H9 (cell line): ENCODE measurements around the gene LSMEM2. TPM values are rescaled to one million over a fixed set of nuclear protein-coding genes. Genes with fewer than 3 reads are reported as not detected.

Experiments
- DNase-seq: peaks from one replicate; pipeline ENCODE4 v3.0.0-alpha.2; 2017
- H2AFZ ChIP-seq: one replicate; pipeline ENCODE4 v1.6.1; 2013; ENCODE audit warnings: mild to moderate bottlenecking, low read length, control low read depth, moderate library complexity
- H2AK5ac ChIP-seq: 2 replicates; pipeline ENCODE4 v1.6.1; 2013; ENCODE audit warnings: low read length, control low read depth, mixed read lengths; ENCODE audit not compliant: insufficient read length
- H2BK120ac ChIP-seq: one replicate; pipeline ENCODE4 v1.6.1; 2013; ENCODE audit warnings: low read depth, mild to moderate bottlenecking, low read length, control low read depth, inconsistent platforms; ENCODE audit not compliant: poor library complexity, severe bottlenecking
- H2BK12ac ChIP-seq: 2 replicates; pipeline ENCODE4 v1.6.1; 2013; ENCODE audit warnings: low read length, control low read depth, mixed read lengths, low read depth; ENCODE audit not compliant: insufficient read length
- H2BK15ac ChIP-seq: 2 replicates; pipeline ENCODE4 v1.6.1; 2013; ENCODE audit warnings: low read depth, low read length, control low read depth
- H2BK20ac ChIP-seq: one replicate; pipeline ENCODE4 v1.6.1; 2013; ENCODE audit warnings: low read depth, mild to moderate bottlenecking, low read length, control low read depth, inconsistent platforms; ENCODE audit not compliant: poor library complexity, severe bottlenecking
- H2BK5ac ChIP-seq: 2 replicates; pipeline ENCODE4 v1.6.1; 2013; ENCODE audit warnings: low read length, control low read depth, mixed read lengths; ENCODE audit not compliant: insufficient read length
- H3K14ac ChIP-seq: 2 replicates; pipeline ENCODE4 v1.6.1; 2013; ENCODE audit warnings: low read length, control low read depth; ENCODE audit not compliant: insufficient read depth
- H3K18ac ChIP-seq: 2 replicates; pipeline ENCODE4 v1.6.1; 2013; ENCODE audit warnings: low read depth, mild to moderate bottlenecking, mixed read lengths, low read length, control low read depth; ENCODE audit not compliant: insufficient read length
- H3K23ac ChIP-seq: 2 replicates; pipeline ENCODE4 v1.6.1; 2013; ENCODE audit warnings: low read length, control low read depth, mixed read lengths, low read depth; ENCODE audit not compliant: insufficient read length
- H3K23me2 ChIP-seq: 2 replicates; pipeline ENCODE4 v1.6.1; 2013; ENCODE audit warnings: low read depth, mild to moderate bottlenecking, mixed read lengths, low read length, control low read depth; ENCODE audit not compliant: insufficient read length, poor library complexity, severe bottlenecking
- H3K27ac ChIP-seq: 2 replicates; pipeline ENCODE4 v1.5.1; 2013; ENCODE audit warnings: low read length, control low read depth, mixed read lengths, low read depth; ENCODE audit not compliant: insufficient read length
- H3K27me3 ChIP-seq: 2 replicates; pipeline ENCODE4 v1.6.1; 2013; ENCODE audit warnings: low read length, control low read depth, inconsistent platforms; ENCODE audit not compliant: insufficient read depth
- H3K4ac ChIP-seq: 2 replicates; pipeline ENCODE4 v1.6.1; 2013; ENCODE audit warnings: low read depth, mild to moderate bottlenecking, control low read depth, inconsistent platforms, low read length, moderate library complexity
- H3K4me1 ChIP-seq: 2 replicates; pipeline ENCODE4 v1.6.1; 2013; ENCODE audit warnings: low read length, control low read depth, inconsistent platforms; ENCODE audit not compliant: insufficient read depth
- H3K4me2 ChIP-seq: 2 replicates; pipeline ENCODE4 v1.6.1; 2013; ENCODE audit warnings: low read length, control low read depth, mixed read lengths; ENCODE audit not compliant: insufficient read length, insufficient read depth
- H3K56ac ChIP-seq: 2 replicates; pipeline ENCODE4 v1.6.1; 2013; ENCODE audit warnings: low read depth, mild to moderate bottlenecking, mixed read lengths, low read length, control low read depth; ENCODE audit not compliant: insufficient read length
- H3K79me1 ChIP-seq: 2 replicates; pipeline ENCODE4 v1.6.1; 2013; ENCODE audit warnings: low read depth, mild to moderate bottlenecking, moderate library complexity, low read length, control low read depth, inconsistent platforms; ENCODE audit not compliant: insufficient read depth, poor library complexity, severe bottlenecking
- H3K79me2 ChIP-seq: 2 replicates; pipeline ENCODE4 v1.6.1; 2013; ENCODE audit warnings: low read length, control low read depth, inconsistent platforms; ENCODE audit not compliant: insufficient read depth
- H3K9ac ChIP-seq: 2 replicates; pipeline ENCODE4 v1.6.1; 2013; ENCODE audit warnings: low read length, control low read depth, mixed read lengths; ENCODE audit not compliant: insufficient read length; ENCODE audit errors: extremely low read depth
- H3K9me3 ChIP-seq: one replicate; pipeline ENCODE4 v1.6.1; 2013; ENCODE audit warnings: low read depth, low read length, inconsistent platforms; ENCODE audit not compliant: control insufficient read depth
- H3T11ph ChIP-seq: one replicate; pipeline ENCODE4 v1.6.1; 2013; ENCODE audit warnings: mild to moderate bottlenecking, low read length, control low read depth, inconsistent platforms
- H4K20me1 ChIP-seq: one replicate; pipeline ENCODE4 v1.6.1; 2013; ENCODE audit not compliant: control insufficient read depth, insufficient read length, insufficient read depth
- H4K5ac ChIP-seq: 2 replicates; pipeline ENCODE4 v1.6.1; 2013; ENCODE audit warnings: low read depth, mild to moderate bottlenecking, mixed read lengths, low read length, control low read depth; ENCODE audit not compliant: insufficient read length
- H4K8ac ChIP-seq: replicated peaks from 2 replicates; pipeline ENCODE4 v1.6.1; 2013; ENCODE audit warnings: low read length, control low read depth, mixed read lengths, low read depth; ENCODE audit not compliant: insufficient read length
- H4K91ac ChIP-seq: 2 replicates; pipeline ENCODE4 v1.6.1; 2013; ENCODE audit warnings: low read depth, mild to moderate bottlenecking, moderate library complexity, mixed read lengths, low read length, control low read depth; ENCODE audit not compliant: insufficient read length
- H3K27ac Mint-ChIP-seq, 3 experiments: 2 replicates in 2 of 3; 3 replicates in 1 of 3; pipeline ENCODE4 v1.8.0; 2020 to 2021; ENCODE audit warnings: mixed read lengths in 3 of 3, mild to moderate bottlenecking in 1 of 3, moderate library complexity in 1 of 3
- H3K27me3 Mint-ChIP-seq: 2 replicates; pipeline ENCODE4 v1.8.0; 2021; ENCODE audit warnings: low read depth, mild to moderate bottlenecking, moderate library complexity, mixed read lengths
- H3K36me3 Mint-ChIP-seq, 3 experiments: 2 replicates in 2 of 3; 3 replicates in 1 of 3; pipeline ENCODE4 v1.8.0; 2020 to 2021; ENCODE audit warnings: low read depth in 3 of 3, mixed read lengths in 3 of 3; ENCODE audit not compliant: insufficient read depth in 1 of 3
- H3K4me1 Mint-ChIP-seq, 2 experiments: 2 replicates each; pipeline ENCODE4 v1.8.0; 2020; ENCODE audit warnings: mixed read lengths in 2 of 2
- H3K4me3 Mint-ChIP-seq, 2 experiments: 2 replicates in 1 of 2; 3 replicates in 1 of 2; pipeline ENCODE4 v1.8.0; 2020 to 2021; ENCODE audit warnings: mild to moderate bottlenecking in 2 of 2, mixed read lengths in 2 of 2, moderate library complexity in 1 of 2
- H3K9me3 Mint-ChIP-seq, 2 experiments: 2 replicates in 1 of 2; 3 replicates in 1 of 2; pipeline ENCODE4 v1.8.0; 2020; ENCODE audit warnings: mild to moderate bottlenecking in 2 of 2, mixed read lengths in 2 of 2, moderate library complexity in 1 of 2
- WGBS: extraction: QIAGEN DNeasy Blood & Tissue Kit; methylation state at CpG from one replicate; pipeline ENCODE4 v1.1.7; 2013; ENCODE audit warnings: missing lambda C conversion rate, low lambda C conversion rate, mixed read lengths; ENCODE audit not compliant: insufficient read length; ENCODE audit errors: extremely low coverage; 5-methylcytosine and 5-hydroxymethylcytosine counted together
- total RNA-seq: library from RNA; stranded (reverse); gene quantifications from 2 replicates; pipeline ENCODE4 v1.2.1, GENCODE V29; 2021
- TF ChIP-seq, protein P1 (sequence below): fragments of 200-600 bp; sonication (generic); conservative IDR thresholded peaks from 3 replicates; pipeline ENCODE4 v1.8.0; 2021; ENCODE audit warnings: antibody characterized with exemption, mild to moderate bottlenecking

LSMEM2 gene
- total RNA-seq, 1 experiment from 2014 or later = 0.50 TPM

DNA sequence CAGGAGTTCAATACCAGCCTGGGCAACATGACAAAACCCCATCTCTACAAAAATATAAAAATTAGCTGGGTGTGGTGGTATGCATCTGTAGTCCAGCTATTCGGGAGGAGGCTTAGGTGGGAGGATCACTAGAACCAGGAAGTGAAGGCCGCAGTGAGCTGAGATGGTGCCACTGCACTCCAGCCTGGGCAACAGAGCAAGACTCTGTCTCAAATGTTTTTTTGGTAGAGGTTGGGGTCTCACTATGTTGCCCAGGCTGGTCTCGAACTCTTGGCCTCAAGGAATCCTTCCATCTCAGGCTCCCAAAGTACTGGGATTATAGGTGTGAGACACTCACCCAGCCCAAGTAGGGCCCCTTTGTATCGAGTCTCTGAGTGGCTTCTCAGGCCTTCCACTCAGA, 15.2 kb downstream of the LSMEM2 start:
- H2BK5ac ChIP-seq = no peak overlapping the region
- H3K4me1 ChIP-seq = no peaks in the 10 kb centered on the region
- H3K4ac ChIP-seq = no peak overlapping the region
- Mint-ChIP-seq H3K4me3 (no peak overlapping the region; a peak in 1 of 5 replicates), H3K4me1 (peaks cover 15 to 16% of the 10 kb centered on the region in 2 experiments), H3K9me3 (no peaks in the 10 kb centered on the region; a peak in 1 of 5 replicates), H3K36me3 (peaks cover 15 to 28% (median 19%) of the 10 kb centered on the region in 3 experiments; a peak in 6 of 7 replicates), H3K27me3 (no peaks in the 10 kb centered on the region), H3K27ac (no peak overlapping the region)
- no peak overlapping the region for H2AFZ ChIP-seq
- H3K9me3 ChIP-seq = no peaks in the 10 kb centered on the region
- TF ChIP-seq, protein P1, sequence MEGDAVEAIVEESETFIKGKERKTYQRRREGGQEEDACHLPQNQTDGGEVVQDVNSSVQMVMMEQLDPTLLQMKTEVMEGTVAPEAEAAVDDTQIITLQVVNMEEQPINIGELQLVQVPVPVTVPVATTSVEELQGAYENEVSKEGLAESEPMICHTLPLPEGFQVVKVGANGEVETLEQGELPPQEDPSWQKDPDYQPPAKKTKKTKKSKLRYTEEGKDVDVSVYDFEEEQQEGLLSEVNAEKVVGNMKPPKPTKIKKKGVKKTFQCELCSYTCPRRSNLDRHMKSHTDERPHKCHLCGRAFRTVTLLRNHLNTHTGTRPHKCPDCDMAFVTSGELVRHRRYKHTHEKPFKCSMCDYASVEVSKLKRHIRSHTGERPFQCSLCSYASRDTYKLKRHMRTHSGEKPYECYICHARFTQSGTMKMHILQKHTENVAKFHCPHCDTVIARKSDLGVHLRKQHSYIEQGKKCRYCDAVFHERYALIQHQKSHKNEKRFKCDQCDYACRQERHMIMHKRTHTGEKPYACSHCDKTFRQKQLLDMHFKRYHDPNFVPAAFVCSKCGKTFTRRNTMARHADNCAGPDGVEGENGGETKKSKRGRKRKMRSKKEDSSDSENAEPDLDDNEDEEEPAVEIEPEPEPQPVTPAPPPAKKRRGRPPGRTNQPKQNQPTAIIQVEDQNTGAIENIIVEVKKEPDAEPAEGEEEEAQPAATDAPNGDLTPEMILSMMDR = no peak
- H3T11ph ChIP-seq = no peak overlapping the region
- H3K27ac ChIP-seq = no peak overlapping the region
- no peak overlapping the region for H3K4me2 ChIP-seq
- H2AK5ac ChIP-seq = no peak overlapping the region
- DNase-seq = no peak
- H3K14ac ChIP-seq = no peak overlapping the region
- no peaks in the 10 kb centered on the region for H3K27me3 ChIP-seq
- no peak overlapping the region for H4K91ac ChIP-seq
- H2BK120ac ChIP-seq = no peak overlapping the region
- H2BK20ac ChIP-seq = no peak overlapping the region
- H3K56ac ChIP-seq = no peak overlapping the region
- no peak overlapping the region for H3K18ac ChIP-seq
- no peak overlapping the region for H4K5ac ChIP-seq
- no peaks in the 10 kb centered on the region for H4K20me1 ChIP-seq
- no peak overlapping the region for H3K9ac ChIP-seq
- WGBS = no CpG with 5 or more reads among the region's 4 CpGs
- H4K8ac ChIP-seq = no peak overlapping the region
- H3K79me2 ChIP-seq = peaks cover 3% of the 10 kb centered on the region; the same call in 1 of the 2 replicates
- no peak overlapping the region for H2BK12ac ChIP-seq
- H3K79me1 ChIP-seq = no peaks in the 10 kb centered on the region
- H3K23me2 ChIP-seq = peaks cover 11% of the 10 kb centered on the region
- no peak overlapping the region for H3K23ac ChIP-seq
- no peak overlapping the region for H2BK15ac ChIP-seq
